K562 (cell line): ENCODE data around the gene NPAS2. TPM values are rescaled to one million over a fixed set of nuclear protein-coding genes. Genes with fewer than 3 reads are reported as not detected.

Experiments
- ATF7 ChIP-seq: fragments of 450-650 bp; IDR thresholded peaks from 2 replicates; pipeline ENCODE4 v1.7.1; 2014; ENCODE audit warnings: mild to moderate bottlenecking, moderate library complexity
- BHLHE40 ChIP-seq: IDR thresholded peaks from 2 replicates; pipeline ENCODE4 v1.6.1; 2011; ENCODE audit warnings: low read length, improper control_type of control experiment
- CEBPG ChIP-seq, 3 experiments: fragments of 200-800 bp in 1 of 3; sonication (Bioruptor generic) in 1 of 3; sonication (generic) in 1 of 3; formaldehyde crosslinking in 1 of 3; IDR thresholded peaks in 2 of 3; conservative IDR thresholded peaks in 1 of 3; 2 replicates each; pipeline versions ENCODE4 v1.6.1 to v1.8.0; 2016 to 2022; ENCODE audit warnings: missing compliant biosample characterization in 2 of 3, missing genetic modification characterization in 2 of 3, mild to moderate bottlenecking in 1 of 3, missing genetic modification reagents in 1 of 3
- KDM2B ChIP-seq: fragments of 250-450 bp; sonication (Bioruptor Pico); IDR thresholded peaks from 2 replicates; pipeline ENCODE4 v1.8.0; 2021; ENCODE audit warnings: mild to moderate bottlenecking, moderate library complexity
- MAFK ChIP-seq: IDR thresholded peaks from 2 replicates; pipeline ENCODE4 v1.6.1; 2011; ENCODE audit warnings: low read length, improper control_type of control experiment
- MECOM ChIP-seq: fragments of 250-450 bp; sonication (Bioruptor Pico); IDR thresholded peaks from 2 replicates; pipeline ENCODE4 v1.8.0; 2022; ENCODE audit warnings: inconsistent platforms
- NR2C2 ChIP-seq, 2 experiments: fragments of 200-800 bp in 1 of 2; sonication (Bioruptor generic) in 1 of 2; sonication (generic) in 1 of 2; formaldehyde crosslinking in 1 of 2; IDR thresholded peaks; 2 replicates each; pipeline versions ENCODE4 v1.6.1 to v1.8.0; 2016 to 2022; ENCODE audit warnings: mild to moderate bottlenecking in 1 of 2, missing compliant biosample characterization in 1 of 2, missing genetic modification characterization in 1 of 2, missing genetic modification reagents in 1 of 2
- POLR3G ChIP-seq: IDR thresholded peaks from 2 replicates; pipeline ENCODE4 v1.6.1; 2011; ENCODE audit not compliant: insufficient read length, insufficient replicate concordance; ENCODE audit errors: extremely low read depth
- RBM17 ChIP-seq: fragments of 200-400 bp; formaldehyde crosslinking; IDR thresholded peaks from 2 replicates; pipeline ENCODE4 v1.6.1; 2017; ENCODE audit warnings: low read depth, mild to moderate bottlenecking, low read length, borderline replicate concordance
- RFX7 ChIP-seq: fragments of 250-450 bp; sonication (Bioruptor Pico); IDR thresholded peaks from 2 replicates; pipeline ENCODE4 v1.5.1; 2021; ENCODE audit warnings: mild to moderate bottlenecking
- TRIM24 ChIP-seq, 2 experiments: fragments of 450-650 bp; IDR thresholded peaks; 2 replicates each; pipeline ENCODE4 v1.6.1; 2016
- ZKSCAN8 ChIP-seq: fragments of 200-800 bp; sonication (Bioruptor generic); IDR thresholded peaks from 2 replicates; pipeline ENCODE4 v1.6.1; 2016; ENCODE audit warnings: missing genetic modification characterization, missing compliant biosample characterization
- ZNF444 ChIP-seq: fragments of 250-450 bp; sonication (Bioruptor Pico); IDR thresholded peaks from 2 replicates; pipeline ENCODE4 v1.4.0; 2020; ENCODE audit warnings: mild to moderate bottlenecking, moderate library complexity
- ZNF584 ChIP-seq: fragments of 200-800 bp; sonication (Bioruptor generic); IDR thresholded peaks from 2 replicates; pipeline ENCODE4 v1.6.1; 2016; ENCODE audit warnings: low read depth, mild to moderate bottlenecking, missing genetic modification characterization, missing compliant biosample characterization
- ZNF830 ChIP-seq: fragments of 250-450 bp; sonication (Bioruptor Pico); IDR thresholded peaks from 2 replicates; pipeline ENCODE4 v1.5.0; 2021; ENCODE audit warnings: mild to moderate bottlenecking
- polyA plus RNA-seq, 8 experiments: library from polyadenylated mRNA; depleted of rRNA in 4 of 8; stranded (reverse) in 5 of 8; unstranded in 3 of 8; fragments of >200 nt; fragmentation: Nextera tagmentation in 2 of 8; fragmentation: Illumina TruSeq in 1 of 8; extraction: Ambion mirVana in 2 of 8; extraction: Trizol in 1 of 8; gene quantifications; 2 replicates each; pipeline versions ENCODE4 v1.2.1 to v1.2.3, GENCODE V29; 2011 to 2014; ENCODE audit warnings: inconsistent platforms in 1 of 8, missing spikeins in 1 of 8
- total RNA-seq, 7 experiments: library from RNA; depleted of rRNA in 6 of 7; stranded (reverse); fragments of >200 nt in 6 of 7; fragmentation: Illumina TruSeq in 2 of 7; extraction: Trizol in 2 of 7; gene quantifications; 2 replicates each; pipeline versions ENCODE4 v1.2.1 to v1.2.3, GENCODE V29; 2011 to 2021; ENCODE audit warnings: low replicate concordance in 1 of 7
- TF ChIP-seq, protein P1 (sequence below): IDR thresholded peaks from 2 replicates; pipeline ENCODE4 v1.6.1; 2011; ENCODE audit warnings: borderline replicate concordance, low read depth, mild to moderate bottlenecking, moderate library complexity, low read length; ENCODE audit not compliant: insufficient read depth, poor library complexity, severe bottlenecking
- TF ChIP-seq, protein P2 (sequence below): fragments of 200-400 bp; formaldehyde crosslinking; IDR thresholded peaks from 2 replicates; pipeline ENCODE4 v1.6.1; 2017; ENCODE audit warnings: mild to moderate bottlenecking, low read depth, low read length, moderate library complexity
- TF ChIP-seq, protein P3 (sequence below): fragments of 250-450 bp; sonication (Bioruptor Pico); IDR thresholded peaks from 2 replicates; pipeline ENCODE4 v1.8.0; 2022; ENCODE audit warnings: inconsistent platforms, mild to moderate bottlenecking, moderate library complexity, borderline replicate concordance

Gene NPAS2
- total and polyA plus RNA-seq, 9 of the 15 experiments (the other 6 are each of a cell fraction or from before 2014, with no cell fraction given) = 0.06 to 0.29 (median 0.07) TPM; not detected in 5

DNA sequence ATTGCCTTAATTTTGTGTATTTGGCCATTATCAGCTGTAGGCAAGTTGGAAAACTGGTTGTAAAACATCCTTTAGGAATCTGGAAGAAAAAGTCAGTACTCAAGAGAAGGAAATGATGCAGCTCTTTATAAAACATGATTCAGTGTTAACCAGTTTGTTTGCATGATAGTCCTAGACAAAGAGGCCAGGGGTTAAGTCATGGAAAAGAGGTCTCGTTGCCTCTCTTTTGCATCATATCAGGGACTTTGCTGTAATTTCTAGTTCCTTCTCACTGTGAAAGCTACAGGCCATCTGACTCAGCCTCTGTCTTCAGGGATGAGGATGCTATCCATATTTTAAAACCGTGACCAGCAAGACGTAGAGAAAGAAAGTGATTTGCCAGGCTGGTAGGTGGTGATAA is 38.0 kb downstream of the NPAS2 start (continued):
- TF ChIP-seq KDM2B (no peak), ZNF830 (CRISPR knock-in tag) (no peak), BHLHE40 (no peak), ZNF584 (CRISPR knock-in tag) (peak; percentile 43; the same call in 1 of the 2 replicates), TRIM24 (IDR thresholded peaks at IDR 0.05) (peak in 1 of 2 experiments; percentile 60; a peak in 1 of 4 replicates), RBM17 (no peak), NR2C2 (CRISPR knock-in tag; IDR thresholded peaks at IDR 0.05) (no peak), NR2C2 (tag; IDR thresholded peaks at IDR 0.05) (peak; percentile 48; the same call in 1 of the 2 replicates), POLR3G (no peak), MECOM (CRISPR knock-in tag) (no peak), ATF7 (peak; percentile 21; the same call in 1 of the 2 replicates), RFX7 (CRISPR knock-in tag) (no peak), ZNF444 (CRISPR knock-in tag) (no peak), MAFK (0 out of 2 replicates have a peak, but pooled peaks have one; percentile 7), CEBPG (CRISPR knock-in tag; IDR thresholded peaks at IDR 0.05) (peak; percentile 39; the same call in 1 of the 2 replicates), CEBPG (tag; conservative IDR thresholded peaks at IDR 0.05 in 1 of 2, IDR thresholded peaks at IDR 0.05 in 1 of 2) (peak; percentile 46 to 95; a peak in 3 of 4 replicates), ZKSCAN8 (CRISPR knock-in tag) (peak; percentile 42; the same call in 1 of the 2 replicates)
- TF ChIP-seq, protein P1, sequence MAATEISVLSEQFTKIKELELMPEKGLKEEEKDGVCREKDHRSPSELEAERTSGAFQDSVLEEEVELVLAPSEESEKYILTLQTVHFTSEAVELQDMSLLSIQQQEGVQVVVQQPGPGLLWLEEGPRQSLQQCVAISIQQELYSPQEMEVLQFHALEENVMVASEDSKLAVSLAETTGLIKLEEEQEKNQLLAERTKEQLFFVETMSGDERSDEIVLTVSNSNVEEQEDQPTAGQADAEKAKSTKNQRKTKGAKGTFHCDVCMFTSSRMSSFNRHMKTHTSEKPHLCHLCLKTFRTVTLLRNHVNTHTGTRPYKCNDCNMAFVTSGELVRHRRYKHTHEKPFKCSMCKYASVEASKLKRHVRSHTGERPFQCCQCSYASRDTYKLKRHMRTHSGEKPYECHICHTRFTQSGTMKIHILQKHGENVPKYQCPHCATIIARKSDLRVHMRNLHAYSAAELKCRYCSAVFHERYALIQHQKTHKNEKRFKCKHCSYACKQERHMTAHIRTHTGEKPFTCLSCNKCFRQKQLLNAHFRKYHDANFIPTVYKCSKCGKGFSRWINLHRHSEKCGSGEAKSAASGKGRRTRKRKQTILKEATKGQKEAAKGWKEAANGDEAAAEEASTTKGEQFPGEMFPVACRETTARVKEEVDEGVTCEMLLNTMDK = no peak
- TF ChIP-seq, protein P2, sequence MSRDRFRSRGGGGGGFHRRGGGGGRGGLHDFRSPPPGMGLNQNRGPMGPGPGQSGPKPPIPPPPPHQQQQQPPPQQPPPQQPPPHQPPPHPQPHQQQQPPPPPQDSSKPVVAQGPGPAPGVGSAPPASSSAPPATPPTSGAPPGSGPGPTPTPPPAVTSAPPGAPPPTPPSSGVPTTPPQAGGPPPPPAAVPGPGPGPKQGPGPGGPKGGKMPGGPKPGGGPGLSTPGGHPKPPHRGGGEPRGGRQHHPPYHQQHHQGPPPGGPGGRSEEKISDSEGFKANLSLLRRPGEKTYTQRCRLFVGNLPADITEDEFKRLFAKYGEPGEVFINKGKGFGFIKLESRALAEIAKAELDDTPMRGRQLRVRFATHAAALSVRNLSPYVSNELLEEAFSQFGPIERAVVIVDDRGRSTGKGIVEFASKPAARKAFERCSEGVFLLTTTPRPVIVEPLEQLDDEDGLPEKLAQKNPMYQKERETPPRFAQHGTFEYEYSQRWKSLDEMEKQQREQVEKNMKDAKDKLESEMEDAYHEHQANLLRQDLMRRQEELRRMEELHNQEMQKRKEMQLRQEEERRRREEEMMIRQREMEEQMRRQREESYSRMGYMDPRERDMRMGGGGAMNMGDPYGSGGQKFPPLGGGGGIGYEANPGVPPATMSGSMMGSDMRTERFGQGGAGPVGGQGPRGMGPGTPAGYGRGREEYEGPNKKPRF = no peak
- TF ChIP-seq, protein P3, sequence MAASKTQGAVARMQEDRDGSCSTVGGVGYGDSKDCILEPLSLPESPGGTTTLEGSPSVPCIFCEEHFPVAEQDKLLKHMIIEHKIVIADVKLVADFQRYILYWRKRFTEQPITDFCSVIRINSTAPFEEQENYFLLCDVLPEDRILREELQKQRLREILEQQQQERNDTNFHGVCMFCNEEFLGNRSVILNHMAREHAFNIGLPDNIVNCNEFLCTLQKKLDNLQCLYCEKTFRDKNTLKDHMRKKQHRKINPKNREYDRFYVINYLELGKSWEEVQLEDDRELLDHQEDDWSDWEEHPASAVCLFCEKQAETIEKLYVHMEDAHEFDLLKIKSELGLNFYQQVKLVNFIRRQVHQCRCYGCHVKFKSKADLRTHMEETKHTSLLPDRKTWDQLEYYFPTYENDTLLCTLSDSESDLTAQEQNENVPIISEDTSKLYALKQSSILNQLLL = no peak
